ENCODE data around the gene NHSL1. TPM values are rescaled to one million over a fixed set of nuclear protein-coding genes. Genes with fewer than 3 reads are reported as not detected.
"Not testable (repeated sequence)": the region's sequence is repeated elsewhere in the genome, so short reads cannot be mapped to it uniquely, and the experiment has no call there.

NHSL1 gene
- total RNA-seq, 1 donor from 2014 or later: 88.2 TPM

GRCh38 chr6:138432063-138432356 lies 67.3 kb downstream of the NHSL1 start:
- DNase-seq (ENCODE audit: low spot score): no peak
- intact Hi-C loops (cut with DNase I): no loop called here

GRCh38 chr6:138431256-138432062 lies 67.8 kb downstream of the NHSL1 start:
- DNase-seq (ENCODE audit: low spot score): no peak
- intact Hi-C loops (cut with DNase I): no loop called here

- intact Hi-C loops (cut with DNase I): no loop called here
- no peak for DNase-seq (ENCODE audit: low spot score)
These were observed 68.7 kb downstream of the NHSL1 start for GRCh38 chr6:138430361-138431145.

- intact Hi-C loops (cut with DNase I): loop anchor here (2.0 to 5.0 kb wide), 4 partner anchors 79 to 338 kb away; no protein-coding TSS in a partner anchor
- DNase-seq (ENCODE audit: low spot score): no peak
These were observed 69.5 kb downstream of the NHSL1 start for GRCh38 chr6:138429761-138430160.

- intact Hi-C loops (cut with DNase I): loop anchor here (2.0 to 5.0 kb wide), 4 partner anchors 80 to 338 kb away; no protein-coding TSS in a partner anchor
These were observed 70.2 kb downstream of the NHSL1 start for GRCh38 chr6:138428944-138429598.

GRCh38 chr6:138427701-138428100 lies 71.6 kb downstream of the NHSL1 start:
- no peak for DNase-seq (ENCODE audit: low spot score)
- intact Hi-C loops (cut with DNase I): loop anchor here (2.0 to 5.0 kb wide), 4 partner anchors 81 to 340 kb away; no protein-coding TSS in a partner anchor

More at GRCh38 chr6:138428944-138429598, 70.2 kb downstream of the NHSL1 start:
- no peak for DNase-seq (ENCODE audit: low spot score)

GRCh38 chr6:138426500-138427123 lies 72.7 kb downstream of the NHSL1 start:
- intact Hi-C loops (cut with DNase I): loop anchor here (5.0 kb wide), 2 partner anchors 146 to 341 kb away; no protein-coding TSS in a partner anchor
- no peak for DNase-seq (ENCODE audit: low spot score)

GRCh38 chr6:138425256-138425655 lies 74.0 kb downstream of the NHSL1 start:
- not testable (repeated sequence) for DNase-seq (ENCODE audit: low spot score)
- intact Hi-C loops (cut with DNase I): loop anchor here (5.0 kb wide), 2 partner anchors 147 to 342 kb away; no protein-coding TSS in a partner anchor

GRCh38 chr6:138424004-138424904 lies 75.0 kb downstream of the NHSL1 start:
- intact Hi-C loops (cut with DNase I): no loop called here
- DNase-seq (ENCODE audit: low spot score): no peak

GRCh38 chr6:138422861-138423260 lies 76.4 kb downstream of the NHSL1 start:
- no peak for DNase-seq (ENCODE audit: low spot score)
- intact Hi-C loops (cut with DNase I): no loop called here

- DNase-seq (ENCODE audit: low spot score): no peak
- intact Hi-C loops (cut with DNase I): no loop called here
These were observed 77.7 kb downstream of the NHSL1 start for GRCh38 chr6:138421608-138422007.

- DNase-seq (ENCODE audit: low spot score): no peak
- intact Hi-C loops (cut with DNase I): no loop called here
These were observed 78.2 kb downstream of the NHSL1 start for GRCh38 chr6:138421089-138421488.

GRCh38 chr6:138420356-138420755 lies 78.9 kb downstream of the NHSL1 start:
- intact Hi-C loops (cut with DNase I): no loop called here
- DNase-seq (ENCODE audit: low spot score): no peak

GRCh38 chr6:138419766-138420165 lies 79.5 kb downstream of the NHSL1 start:
- intact Hi-C loops (cut with DNase I): no loop called here
- DNase-seq (ENCODE audit: low spot score): no peak

- intact Hi-C loops (cut with DNase I): no loop called here
- DNase-seq (ENCODE audit: low spot score): no peak
These were observed 81.1 kb downstream of the NHSL1 start for GRCh38 chr6:138418118-138418742.

GRCh38 chr6:138417493-138418117 lies 81.7 kb downstream of the NHSL1 start:
- intact Hi-C loops (cut with DNase I): no loop called here
- DNase-seq (ENCODE audit: low spot score): no peak

- intact Hi-C loops (cut with DNase I): no loop called here
- DNase-seq (ENCODE audit: low spot score): no peak
These were observed 83.1 kb downstream of the NHSL1 start for GRCh38 chr6:138416206-138416605.

GRCh38 chr6:138415125-138415524 lies 84.2 kb downstream of the NHSL1 start:
- intact Hi-C loops (cut with DNase I): no loop called here
- DNase-seq (ENCODE audit: low spot score): no peak

All from cardiac septum (tissue), 1 donor.